ENCODE data around the gene TDRD1.
A peak's percentile ranks its signal among the peaks of the same experiment; 100 is the strongest.
"Not testable (repeated sequence)": the region's sequence is repeated elsewhere in the genome, so short reads cannot be mapped to it uniquely, and the experiment has no call there.

TDRD1 gene

GRCh38 chr10:114179148-114179547 is at the start of gene TDRD1:
Gene TDRD1, plus strand, starts transcription at chr10:114179353. Its CDS starts 8,479 bp downstream, at chr10:114187832.
- no peak for DNase-seq

- no peak for DNase-seq
Measured at GRCh38 chr10:114131094-114131493, 48.1 kb upstream of the TDRD1 start.

- no peak for DNase-seq
Measured at GRCh38 chr10:114135476-114135875, 43.7 kb upstream of the TDRD1 start.

- DNase-seq, result no peak
Measured at GRCh38 chr10:114138581-114138980, 40.6 kb upstream of the TDRD1 start.

GRCh38 chr10:114140036-114140435 is 39.1 kb upstream of the TDRD1 start:
- DNase-seq, result no peak

- not testable (repeated sequence) for DNase-seq
Measured at GRCh38 chr10:114140827-114141226, 38.3 kb upstream of the TDRD1 start.

- no peak for DNase-seq
Measured at GRCh38 chr10:114142018-114142417, 37.1 kb upstream of the TDRD1 start.

GRCh38 chr10:114143160-114143559 is 36.0 kb upstream of the TDRD1 start:
- DNase-seq, result no peak

- DNase-seq, result not testable (repeated sequence)
Measured at GRCh38 chr10:114149476-114149875, 29.7 kb upstream of the TDRD1 start.

GRCh38 chr10:114151486-114151885 is 27.7 kb upstream of the TDRD1 start:
- no peak for DNase-seq

- no peak for DNase-seq
Measured at GRCh38 chr10:114151892-114152291, 27.3 kb upstream of the TDRD1 start.

- no peak for DNase-seq
Measured at GRCh38 chr10:114157912-114158311, 21.2 kb upstream of the TDRD1 start.

- no peak for DNase-seq
Measured at GRCh38 chr10:114163062-114163461, 16.1 kb upstream of the TDRD1 start.

GRCh38 chr10:114166043-114166442 is 13.1 kb upstream of the TDRD1 start:
- no peak for DNase-seq

- DNase-seq, result no peak
Measured at GRCh38 chr10:114166494-114166893, 12.7 kb upstream of the TDRD1 start.

- no peak for DNase-seq
Measured at GRCh38 chr10:114167985-114168384, 11.2 kb upstream of the TDRD1 start.

GRCh38 chr10:114168450-114169009 is 10.6 kb upstream of the TDRD1 start:
- no peak for DNase-seq

GRCh38 chr10:114172216-114172615 is 6.9 kb upstream of the TDRD1 start:
- DNase-seq, result no peak

GRCh38 chr10:114172776-114173602 is 6.2 kb upstream of the TDRD1 start:
- no peak for DNase-seq

- DNase-seq, result no peak
Measured at GRCh38 chr10:114173603-114173920, 5.6 kb upstream of the TDRD1 start.

- peak; percentile 97 for DNase-seq
Measured at GRCh38 chr10:114173921-114174694, 5.0 kb upstream of the TDRD1 start, which contains the start of gene CCDC186. Gene CCDC186, minus strand, starts transcription at chr10:114174203. Its CDS starts 10,935 bp downstream, at chr10:114163268.

GRCh38 chr10:114174695-114175188 is 4.4 kb upstream of the TDRD1 start:
- no peak for DNase-seq

GRCh38 chr10:114175667-114176066 is 3.5 kb upstream of the TDRD1 start:
- no peak for DNase-seq

- DNase-seq, result no peak
Measured at GRCh38 chr10:114176511-114176910, 2.6 kb upstream of the TDRD1 start.

All from NCI-H1436 (cell line).